DMS114 treated with DMSO at 0.1 percent for 48 hours (cell line): ENCODE measurements around the gene ZNG1B.
"Not testable (repeated sequence)": the region's sequence is repeated elsewhere in the genome, so short reads cannot be mapped to it uniquely, and the experiment has no call there.

Experiments used
- DNase-seq: peaks from one replicate; lab custom pipeline; 2025; ENCODE audit not compliant: unreplicated experiment; lab: John Stamatoyannopoulos, UW

The ZNG1B gene

DNA sequence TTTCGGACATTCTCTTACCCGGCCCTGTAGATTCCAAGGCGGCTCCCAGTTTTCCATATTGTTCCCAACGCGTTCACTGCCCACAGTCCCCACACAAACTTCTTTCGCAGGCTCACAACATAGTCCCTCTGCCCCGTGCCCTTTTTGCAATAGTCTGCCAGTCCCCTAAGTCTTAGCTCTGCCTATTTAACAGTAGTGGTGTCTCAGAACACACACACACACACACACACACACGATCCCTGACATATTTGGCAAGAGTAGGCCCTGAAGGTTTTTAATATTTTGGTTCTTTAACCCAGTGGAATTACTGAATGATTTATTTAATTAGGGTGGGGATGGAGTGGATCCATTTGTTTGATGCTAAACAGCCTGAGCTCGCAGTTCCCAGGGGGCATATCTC, 105.0 kb downstream of the ZNG1B start:
- not testable (repeated sequence) for DNase-seq
